Caco-2 (cell line): ENCODE data around the gene GPC6. TPM values are rescaled to one million over a fixed set of nuclear protein-coding genes. Genes with fewer than 3 reads are reported as not detected.

Source experiments
- BruUV-seq: library from RNA; stranded (reverse); fragments of 400-500 nt; replicated peaks from 2 replicates; lab custom pipeline; 2021; lab: Mats Ljungman, UMichigan
- CTCF ChIA-PET: fragments of 300-600 bp; sonication (Branson Sonifier 250); formaldehyde crosslinking; loops from one replicate; lab custom pipeline; 2022; ENCODE audit warnings: antibody characterized with exemption; lab: Charles Lee
- POLR2A ChIA-PET: fragments of 300-600 bp; sonication (Branson Sonifier 250); formaldehyde crosslinking; loops from one replicate; lab custom pipeline; 2022; ENCODE audit warnings: antibody characterized with exemption; lab: Charles Lee
- DNase-seq, 2 experiments: peaks; one replicate each; pipeline versions ENCODE4 v3.0.0 to v3.0.0-alpha.2; 2020 to 2022
- H3K27me3 ChIP-seq: replicated peaks from 2 replicates; pipeline ENCODE4 v1.6.0; 2011; ENCODE audit warnings: low read length; ENCODE audit not compliant: control insufficient read depth, insufficient read depth
- H3K36me3 ChIP-seq: 2 replicates; pipeline ENCODE4 v1.5.1; 2011; ENCODE audit warnings: low read length; ENCODE audit not compliant: control insufficient read depth, insufficient read depth
- H3K4me1 ChIP-seq: fragments of 250-450 bp; sonication (Bioruptor Pico); 2 replicates; pipeline ENCODE4 v1.5.1; 2020; ENCODE audit warnings: mild to moderate bottlenecking
- H3K4me3 ChIP-seq: 2 replicates; pipeline ENCODE4 v1.5.1; 2011; ENCODE audit warnings: low read depth, mild to moderate bottlenecking, control low read depth, low read length
- H3K9me3 ChIP-seq: fragments of 250-450 bp; sonication (Bioruptor Pico); 2 replicates; pipeline ENCODE4 v1.5.1; 2020; ENCODE audit warnings: mild to moderate bottlenecking, moderate library complexity
- H3K27ac Mint-ChIP-seq: one replicate; pipeline ENCODE4 v1.8.0; 2022; ENCODE audit warnings: mixed read lengths; ENCODE audit not compliant: unreplicated experiment
- H3K27me3 Mint-ChIP-seq: one replicate; pipeline ENCODE4 v1.8.0; 2022; ENCODE audit warnings: mixed read lengths; ENCODE audit not compliant: insufficient read depth, unreplicated experiment
- H3K36me3 Mint-ChIP-seq: one replicate; pipeline ENCODE4 v1.8.0; 2022; ENCODE audit warnings: mild to moderate bottlenecking, mixed read lengths; ENCODE audit not compliant: insufficient read depth, unreplicated experiment
- H3K4me1 Mint-ChIP-seq: one replicate; pipeline ENCODE4 v1.8.0; 2022; ENCODE audit warnings: low read depth, mixed read lengths; ENCODE audit not compliant: unreplicated experiment
- H3K4me3 Mint-ChIP-seq: one replicate; pipeline ENCODE4 v1.8.0; 2022; ENCODE audit warnings: mild to moderate bottlenecking, moderate library complexity, mixed read lengths; ENCODE audit not compliant: unreplicated experiment
- H3K9me3 Mint-ChIP-seq: one replicate; pipeline ENCODE4 v1.8.0; 2022; ENCODE audit warnings: mixed read lengths; ENCODE audit not compliant: unreplicated experiment
- intact Hi-C: fragments of 100-400 bp; cut with micrococcal nuclease; formaldehyde crosslinking; loops from one replicate; pipeline ENCODE4 v1.10.0; 2022; ENCODE audit not compliant: unreplicated experiment
- total RNA-seq: library from RNA; stranded (reverse); gene quantifications from 2 replicates; pipeline ENCODE4 v1.2.3, GENCODE V29; 2022
- TF ChIP-seq, protein P1 (sequence below), 2 experiments: fragments of 200-600 bp in 1 of 2; IDR thresholded peaks; 1 replicate in 1 of 2; 2 replicates in 1 of 2; pipeline versions ENCODE4 v1.5.1 to v1.8.0; 2011 to 2022; ENCODE audit warnings: antibody characterized with exemption in 1 of 2, control low read depth in 1 of 2, inconsistent platforms in 1 of 2, low read depth in 1 of 2, low read length in 1 of 2, mild to moderate bottlenecking in 1 of 2, moderate library complexity in 1 of 2; ENCODE audit not compliant: insufficient read depth in 1 of 2, severe bottlenecking in 1 of 2, unreplicated experiment in 1 of 2

Gene GPC6
- total RNA-seq, 1 experiment from 2014 or later: 0.16 TPM

DNA sequence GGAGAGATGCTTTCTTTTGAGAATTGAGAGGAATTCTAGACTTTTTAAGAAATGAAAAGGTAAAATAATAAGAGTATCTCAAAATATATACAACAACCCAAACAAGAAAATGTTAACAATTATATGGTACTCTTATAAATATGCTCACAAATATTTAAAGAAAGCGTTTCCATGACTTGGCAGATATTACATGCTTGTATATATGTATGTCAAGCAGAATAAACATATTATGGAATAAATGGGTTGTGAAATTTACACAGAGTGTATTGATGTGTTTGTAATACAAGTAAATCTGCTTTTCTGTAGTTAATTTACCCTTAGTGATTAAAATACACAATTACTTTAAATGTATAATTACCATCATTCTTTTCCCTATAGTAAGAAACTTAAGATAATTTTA lies 65.8 kb downstream of the GPC6 start:
- no peak overlapping the region for H3K4me3 Mint-ChIP-seq
- Histone ChIP-seq H3K4me1 (no peaks in the 10 kb centered on the region), H3K27me3 (no peaks in the 10 kb centered on the region), H3K9me3 (no peaks in the 10 kb centered on the region), H3K4me3 (no peak overlapping the region), H3K36me3 (no peaks in the 10 kb centered on the region)
- H3K27ac Mint-ChIP-seq: no peak overlapping the region
- no peaks in the 10 kb centered on the region for H3K4me1 Mint-ChIP-seq
- no peaks in the 10 kb centered on the region for H3K36me3 Mint-ChIP-seq
- no peaks in the 10 kb centered on the region for H3K27me3 Mint-ChIP-seq
- no TSS peak for BruUV-seq
- intact Hi-C loops: no loop called here
- ChIA-PET POLR2A (no interaction called here), CTCF (no interaction called here)
- TF ChIP-seq, protein P1, sequence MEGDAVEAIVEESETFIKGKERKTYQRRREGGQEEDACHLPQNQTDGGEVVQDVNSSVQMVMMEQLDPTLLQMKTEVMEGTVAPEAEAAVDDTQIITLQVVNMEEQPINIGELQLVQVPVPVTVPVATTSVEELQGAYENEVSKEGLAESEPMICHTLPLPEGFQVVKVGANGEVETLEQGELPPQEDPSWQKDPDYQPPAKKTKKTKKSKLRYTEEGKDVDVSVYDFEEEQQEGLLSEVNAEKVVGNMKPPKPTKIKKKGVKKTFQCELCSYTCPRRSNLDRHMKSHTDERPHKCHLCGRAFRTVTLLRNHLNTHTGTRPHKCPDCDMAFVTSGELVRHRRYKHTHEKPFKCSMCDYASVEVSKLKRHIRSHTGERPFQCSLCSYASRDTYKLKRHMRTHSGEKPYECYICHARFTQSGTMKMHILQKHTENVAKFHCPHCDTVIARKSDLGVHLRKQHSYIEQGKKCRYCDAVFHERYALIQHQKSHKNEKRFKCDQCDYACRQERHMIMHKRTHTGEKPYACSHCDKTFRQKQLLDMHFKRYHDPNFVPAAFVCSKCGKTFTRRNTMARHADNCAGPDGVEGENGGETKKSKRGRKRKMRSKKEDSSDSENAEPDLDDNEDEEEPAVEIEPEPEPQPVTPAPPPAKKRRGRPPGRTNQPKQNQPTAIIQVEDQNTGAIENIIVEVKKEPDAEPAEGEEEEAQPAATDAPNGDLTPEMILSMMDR (IDR thresholded peaks at IDR 0.05; ENCODE audit: insufficient read depth in 1 of 2, low read depth in 1 of 2, low read length in 1 of 2, severe bottlenecking in 1 of 2, unreplicated experiment in 1 of 2): no peak
- no peaks in the 10 kb centered on the region for H3K9me3 Mint-ChIP-seq
- DNase-seq: no peak

DNA sequence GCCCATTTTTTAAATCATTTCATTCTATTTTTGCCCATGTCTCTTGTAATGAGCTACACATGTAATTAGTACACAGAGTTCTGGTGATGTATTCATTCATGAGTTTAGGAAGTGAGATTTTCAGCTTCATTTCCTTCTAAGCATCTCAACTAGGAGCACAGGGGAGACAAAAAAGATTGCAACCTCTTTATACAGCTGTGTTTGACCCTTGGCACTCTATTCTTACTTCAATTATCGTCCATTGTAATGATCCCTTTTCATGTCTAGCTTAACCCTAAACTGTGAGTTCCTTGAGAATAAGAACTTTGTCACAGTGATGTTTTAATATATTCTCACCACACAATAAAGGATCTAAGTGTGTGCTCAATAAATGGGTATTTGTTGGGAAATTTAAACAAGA lies 67.1 kb downstream of the GPC6 start:
- CTCF ChIA-PET: no interaction called here
- intact Hi-C loops: no loop called here
- Mint-ChIP-seq H3K4me1 (no peaks in the 10 kb centered on the region), H3K4me3 (no peak overlapping the region), H3K27ac (no peak overlapping the region), H3K36me3 (no peaks in the 10 kb centered on the region), H3K27me3 (peaks cover 2% of the 10 kb centered on the region), H3K9me3 (no peaks in the 10 kb centered on the region)
- Histone ChIP-seq H3K9me3 (no peaks in the 10 kb centered on the region), H3K4me3 (no peak overlapping the region), H3K36me3 (no peaks in the 10 kb centered on the region), H3K4me1 (no peaks in the 10 kb centered on the region), H3K27me3 (no peaks in the 10 kb centered on the region)
- POLR2A ChIA-PET: no interaction called here
- DNase-seq: no peak
- TF ChIP-seq, protein P1 (IDR thresholded peaks at IDR 0.05; ENCODE audit: insufficient read depth in 1 of 2, low read depth in 1 of 2, low read length in 1 of 2, severe bottlenecking in 1 of 2, unreplicated experiment in 1 of 2): no peak
- no TSS peak for BruUV-seq

DNA sequence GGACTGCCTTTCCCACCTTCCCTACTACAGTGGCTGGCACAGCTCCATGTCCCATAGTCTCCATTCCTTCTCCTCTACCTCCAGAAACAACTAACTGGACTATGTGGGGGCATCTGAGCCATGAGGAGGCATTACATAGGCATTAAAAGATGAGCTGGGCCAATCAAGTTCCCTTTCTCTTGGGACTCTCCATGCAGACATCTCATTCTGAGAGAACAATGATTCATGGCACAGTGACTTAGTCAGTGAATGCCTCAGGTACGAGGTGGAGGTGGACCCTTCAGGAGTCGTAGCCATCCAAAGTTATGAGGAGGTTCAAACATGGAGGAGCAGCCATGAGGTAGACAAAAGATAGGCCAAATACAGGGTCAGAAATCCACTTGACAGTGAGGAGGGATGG lies 70.0 kb downstream of the GPC6 start:
- H3K9me3 ChIP-seq: no peaks in the 10 kb centered on the region
- CTCF ChIA-PET: no interaction called here
- TF ChIP-seq, protein P1 (IDR thresholded peaks at IDR 0.05; ENCODE audit: insufficient read depth in 1 of 2, low read depth in 1 of 2, low read length in 1 of 2, severe bottlenecking in 1 of 2, unreplicated experiment in 1 of 2): no peak
- Mint-ChIP-seq H3K27ac (no peak overlapping the region), H3K9me3 (no peaks in the 10 kb centered on the region), H3K36me3 (no peaks in the 10 kb centered on the region), H3K27me3 (peaks cover 2% of the 10 kb centered on the region), H3K4me3 (no peak overlapping the region), H3K4me1 (no peaks in the 10 kb centered on the region)
- POLR2A ChIA-PET: no interaction called here
- no peak overlapping the region for H3K4me3 ChIP-seq
- intact Hi-C loops: no loop called here
- no TSS peak for BruUV-seq
- DNase-seq: no peak
- no peaks in the 10 kb centered on the region for H3K4me1 ChIP-seq
- no peaks in the 10 kb centered on the region for H3K36me3 ChIP-seq
- H3K27me3 ChIP-seq: no peaks in the 10 kb centered on the region
